C4-2B (cell line): Measurements from ENCODE around the gene NEB.
A peak's percentile ranks its signal among the peaks of the same experiment; 100 is the strongest.

Experiments used
- CTCF ChIP-seq: fragments of 450-650 bp; conservative IDR thresholded peaks from 2 replicates; pipeline ENCODE4 v1.5.1; 2017; ENCODE audit warnings: mild to moderate bottlenecking
- ZFX ChIP-seq: fragments of 450-650 bp; IDR thresholded peaks from 2 replicates; pipeline ENCODE4 v1.6.1; 2017

GRCh38 chr2:151616760-151617339 is 117.4 kb downstream of the NEB start:
- TF ChIP-seq CTCF (0 out of 2 replicates have a peak, but pooled peaks have one; percentile 6), ZFX (no peak)
